HG03196 (cell line): ENCODE results near the gene DGKI.

ENCODE experiments used
- ATAC-seq: cut with Tn5 transposase; IDR thresholded peaks from one replicate; pipeline ENCODE4 v1.9.1; 2021; ENCODE audit not compliant: unreplicated experiment

Gene DGKI

DNA sequence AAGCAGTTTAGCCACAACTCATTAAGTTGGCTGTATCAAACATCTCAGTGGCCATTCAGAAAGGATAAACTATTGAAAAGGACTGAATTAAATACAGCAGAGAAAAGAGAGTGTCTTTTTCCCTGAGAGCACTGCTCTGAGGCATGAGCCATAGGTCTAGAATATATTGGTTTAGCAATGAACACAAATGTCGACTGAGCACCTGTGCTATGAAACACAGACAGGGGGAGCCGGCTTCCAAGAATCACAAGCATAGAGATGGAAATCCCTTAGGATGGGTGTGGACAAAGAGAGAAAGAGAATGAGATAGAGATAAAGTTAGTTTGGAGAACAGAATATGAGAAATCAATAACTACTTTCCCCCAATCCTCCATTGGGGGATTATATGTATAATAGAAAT is 54.8 kb downstream of the DGKI start:
- ATAC-seq: no peak

DNA sequence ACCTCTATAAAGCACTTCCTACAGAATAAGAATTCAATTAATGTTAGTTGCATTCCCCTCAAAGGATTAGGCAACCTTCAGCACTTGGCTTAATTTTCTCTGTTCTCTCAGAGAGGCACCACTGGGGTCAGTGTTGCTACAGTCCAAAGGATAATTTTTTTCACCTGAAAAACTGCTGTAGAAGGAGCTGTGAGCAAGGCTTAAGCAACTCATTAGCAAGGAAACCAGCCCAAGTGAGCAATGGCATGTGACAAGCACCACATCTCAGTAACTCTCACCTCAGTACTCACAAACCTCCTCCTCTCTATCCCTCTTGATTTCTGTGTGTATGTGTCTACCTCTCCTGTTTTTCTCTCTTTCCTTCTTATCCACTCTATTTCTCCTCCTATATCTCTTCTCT is 55.9 kb downstream of the DGKI start:
- no peak for ATAC-seq

DNA sequence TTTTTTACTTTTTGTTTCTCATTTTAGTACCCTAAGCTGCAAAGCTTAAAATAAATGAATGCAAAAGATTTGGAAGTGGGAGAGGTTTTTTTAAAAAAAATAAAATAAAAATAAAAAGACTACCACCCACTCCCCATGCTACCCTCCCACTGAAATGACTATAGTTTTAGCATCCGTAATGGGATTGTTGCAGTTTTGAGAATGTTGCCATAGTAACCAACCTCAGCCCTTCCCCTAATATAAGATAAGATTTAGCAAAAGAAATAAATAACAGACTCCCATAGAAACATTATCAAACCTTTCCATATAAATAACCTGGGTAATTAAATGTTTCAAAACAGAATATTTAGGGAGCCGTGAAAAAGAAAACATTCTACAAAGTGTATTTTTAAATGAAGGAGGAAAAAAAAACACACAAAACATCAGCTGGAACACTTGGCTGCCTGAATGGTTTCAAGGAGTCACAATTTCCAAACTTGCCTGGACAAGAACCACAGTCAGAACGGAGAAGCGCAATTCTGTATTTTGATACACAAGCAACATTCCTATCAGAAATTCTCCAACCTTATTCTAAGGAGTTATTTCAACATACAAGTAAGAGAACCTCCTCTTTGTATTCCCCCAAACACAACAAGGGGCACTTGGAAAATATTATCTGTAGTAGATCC is 57.4 kb downstream of the DGKI start:
- ATAC-seq: no peak

DNA sequence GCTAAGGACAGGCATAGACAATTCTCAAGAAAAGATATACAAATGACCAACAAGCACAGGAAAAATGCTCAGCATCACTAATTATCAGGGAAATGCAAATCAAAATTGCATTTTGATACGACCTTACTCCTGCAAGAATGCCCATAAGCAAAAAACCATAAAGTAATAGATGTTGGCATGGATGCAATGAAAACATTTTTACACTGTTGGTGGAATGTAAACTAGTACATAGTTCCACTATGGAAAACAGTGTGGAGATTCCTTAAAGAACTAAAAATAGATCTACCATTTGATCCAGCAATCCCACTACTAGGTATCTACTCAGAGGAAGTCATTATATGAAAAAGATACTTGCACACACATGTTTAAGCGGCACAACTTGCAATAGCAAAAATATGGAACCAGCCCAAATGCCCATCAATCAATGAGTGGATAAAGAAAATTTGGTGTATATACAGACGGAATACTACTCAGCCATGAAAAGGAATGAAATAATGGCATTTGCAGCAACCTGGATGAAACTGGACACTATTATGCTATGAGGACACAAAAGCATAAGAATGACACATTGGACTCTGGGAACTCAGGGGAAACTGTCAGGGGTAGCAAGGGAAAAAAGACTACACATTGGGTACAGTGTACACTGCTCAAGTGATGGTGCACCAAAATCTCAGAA is 59.3 kb downstream of the DGKI start:
- no peak for ATAC-seq

DNA sequence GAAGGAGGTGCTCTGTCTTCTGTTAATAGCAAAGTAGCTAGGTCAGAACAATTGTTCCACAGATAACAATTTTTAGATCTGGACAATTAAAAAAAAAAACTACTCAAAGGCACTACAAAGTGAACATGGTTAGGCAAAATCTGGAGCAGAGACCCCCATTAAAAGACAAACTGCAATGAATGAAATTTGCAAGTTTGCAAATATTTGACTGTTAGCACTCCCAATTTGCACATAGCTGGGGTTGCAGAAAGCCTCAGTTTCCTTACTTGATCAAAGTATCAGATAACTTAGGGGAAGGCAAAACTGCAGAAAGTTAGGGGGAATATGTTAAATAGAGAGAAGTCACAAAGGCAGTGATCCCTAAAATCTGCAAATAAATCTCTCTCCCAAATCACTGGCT is 68.3 kb downstream of the DGKI start:
- ATAC-seq: no peak

DNA sequence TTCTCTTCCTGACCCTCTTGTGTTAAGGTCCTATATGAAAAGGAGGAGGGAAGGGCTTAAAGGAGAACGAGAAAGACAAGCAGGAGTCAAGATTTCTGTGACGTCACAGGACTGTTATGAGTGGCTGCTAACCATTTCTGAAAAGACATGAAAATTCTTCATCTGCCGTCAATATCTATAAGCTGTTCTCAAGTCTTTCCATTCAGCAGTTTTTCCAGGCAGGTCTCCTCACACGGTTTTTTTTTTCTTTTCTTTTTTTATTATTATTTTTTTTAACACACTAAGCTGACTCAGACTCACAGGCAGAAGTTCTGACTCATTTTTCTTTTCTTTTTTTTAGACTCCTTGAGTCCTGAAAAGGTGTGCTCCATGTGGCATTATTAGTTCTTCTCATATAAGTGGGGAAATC is 72.0 kb downstream of the DGKI start:
- ATAC-seq: no peak

DNA sequence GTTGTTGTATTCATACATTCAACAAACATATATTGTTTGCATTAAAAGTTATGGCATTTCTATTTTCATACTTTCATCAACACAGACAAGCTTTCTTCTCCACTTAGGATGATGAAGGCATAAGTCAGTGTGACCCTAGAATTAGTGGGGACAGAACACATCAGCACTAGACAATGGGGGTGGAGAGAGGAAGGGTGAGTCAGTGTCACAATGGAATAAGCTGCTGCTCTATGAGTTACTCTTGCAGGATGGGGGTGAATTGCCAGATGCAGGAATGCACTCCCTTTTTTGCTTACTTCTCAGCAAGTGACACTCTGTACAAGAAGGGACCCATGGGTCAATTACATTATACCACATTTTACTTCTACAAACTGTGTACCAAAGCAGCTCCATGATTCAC is 74.0 kb downstream of the DGKI start:
- no peak for ATAC-seq

DNA sequence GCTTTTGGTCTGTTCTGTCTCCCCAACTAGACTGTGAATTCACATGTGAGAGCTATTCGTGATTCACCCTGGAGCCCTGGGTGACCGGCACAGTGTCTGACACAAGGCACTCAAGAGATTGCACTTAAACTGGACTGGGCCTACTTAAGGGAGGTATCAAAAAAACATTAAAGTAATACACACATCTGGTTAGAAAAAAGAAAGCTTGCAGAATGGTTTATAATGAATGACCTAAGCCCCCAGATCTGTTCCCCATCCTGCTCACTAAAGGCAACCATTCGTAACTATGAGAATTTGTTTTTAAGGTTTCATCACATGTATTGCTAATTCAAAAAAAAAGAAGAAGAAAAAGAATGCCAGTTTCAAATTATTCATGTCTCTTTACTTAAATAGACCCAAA is 74.5 kb downstream of the DGKI start:
- no peak for ATAC-seq

DNA sequence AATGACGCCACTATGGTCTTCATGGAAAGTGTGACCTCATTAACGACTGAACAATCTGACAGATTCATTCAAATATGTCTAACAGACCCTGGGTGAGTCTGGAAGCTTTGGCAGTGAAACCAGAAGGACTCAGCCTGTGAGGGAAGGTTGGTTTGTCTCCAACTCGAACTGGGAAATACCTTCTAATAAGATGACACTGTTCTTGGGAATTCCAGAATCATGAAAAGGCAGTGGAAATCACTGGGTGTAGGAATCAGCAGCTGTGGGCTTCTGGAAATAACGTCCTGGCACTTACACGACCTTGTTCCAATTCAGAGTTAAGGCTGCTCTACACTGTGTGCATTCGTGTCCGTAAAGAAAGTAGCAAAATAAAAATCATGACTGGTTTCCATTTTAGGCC is 75.1 kb downstream of the DGKI start:
- no peak for ATAC-seq

DNA sequence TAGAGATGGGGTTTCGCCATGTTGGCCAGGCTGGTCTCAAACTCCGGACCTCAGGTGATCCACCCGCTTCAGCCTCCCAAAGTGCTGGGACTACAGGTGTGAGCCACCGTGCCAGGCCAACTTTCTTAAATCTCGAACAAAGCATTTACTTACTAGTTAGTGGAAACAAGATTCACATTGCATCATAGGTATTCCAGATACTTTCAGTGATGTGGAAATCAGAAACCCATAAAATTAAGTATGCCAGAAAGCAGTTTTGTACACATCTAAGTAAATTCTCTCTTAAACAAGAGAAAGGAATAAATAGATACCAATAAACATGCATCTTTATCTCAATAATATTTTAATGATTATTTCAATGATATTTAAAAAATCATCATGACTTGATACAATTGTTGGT is 75.5 kb downstream of the DGKI start:
- no peak for ATAC-seq

DNA sequence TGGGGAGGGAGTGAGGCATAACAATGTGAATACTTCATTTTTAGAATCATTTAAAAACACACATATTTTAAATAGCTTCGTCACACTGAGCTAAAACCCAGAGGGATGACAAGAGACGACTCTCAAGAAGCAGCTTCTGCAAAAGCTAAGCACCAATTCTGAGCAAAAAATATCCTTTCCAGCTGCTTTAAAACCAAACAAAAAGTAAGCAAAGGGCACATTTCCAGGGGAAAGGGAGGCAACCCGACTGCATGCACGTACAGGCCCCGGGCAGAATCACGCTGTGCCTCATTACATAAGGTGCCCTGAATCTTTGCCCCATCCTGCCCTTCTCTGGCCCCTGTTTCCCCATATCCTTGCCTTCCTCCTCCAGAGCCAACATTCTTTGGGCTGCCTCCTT is 78.4 kb downstream of the DGKI start:
- no peak for ATAC-seq

DNA sequence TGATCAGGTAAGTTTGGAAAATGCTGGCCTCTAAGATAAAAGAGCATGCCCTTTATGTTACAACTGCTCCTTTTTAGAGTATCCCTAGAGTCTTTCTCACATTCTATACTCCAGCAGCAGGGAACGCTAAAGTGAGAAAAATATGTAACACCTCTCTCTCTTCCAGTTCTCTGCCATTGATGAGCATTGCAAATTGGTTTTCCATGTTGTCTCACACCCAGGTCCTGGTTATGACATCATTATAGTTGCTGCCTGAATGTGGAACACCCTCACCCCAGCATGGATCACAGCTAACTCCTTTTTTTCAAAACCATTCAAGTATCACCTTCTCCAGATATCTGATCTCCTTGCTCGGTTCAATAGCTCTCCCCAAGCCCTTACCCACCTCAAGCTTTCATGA is 84.4 kb downstream of the DGKI start:
- no peak for ATAC-seq

DNA sequence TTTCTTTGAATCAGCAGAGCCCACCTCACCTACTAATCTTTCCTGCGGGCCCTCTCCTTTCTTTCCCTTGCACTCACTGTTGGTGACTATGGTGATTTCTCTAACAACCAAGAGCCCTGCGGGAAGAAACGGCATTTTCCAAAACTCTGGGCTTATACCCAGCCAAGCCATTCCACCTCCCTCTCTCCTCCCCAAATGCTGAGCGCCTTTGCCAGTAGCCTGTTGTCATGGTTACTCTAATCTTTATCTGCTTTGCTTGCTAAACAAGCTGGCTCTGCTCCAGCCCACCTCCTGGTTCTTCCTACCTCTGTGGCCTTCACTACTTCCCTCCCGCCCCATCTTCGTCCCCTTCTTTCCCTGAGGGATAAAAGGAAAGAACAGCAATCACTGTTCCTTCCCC is 86.7 kb downstream of the DGKI start:
- ATAC-seq: no peak

DNA sequence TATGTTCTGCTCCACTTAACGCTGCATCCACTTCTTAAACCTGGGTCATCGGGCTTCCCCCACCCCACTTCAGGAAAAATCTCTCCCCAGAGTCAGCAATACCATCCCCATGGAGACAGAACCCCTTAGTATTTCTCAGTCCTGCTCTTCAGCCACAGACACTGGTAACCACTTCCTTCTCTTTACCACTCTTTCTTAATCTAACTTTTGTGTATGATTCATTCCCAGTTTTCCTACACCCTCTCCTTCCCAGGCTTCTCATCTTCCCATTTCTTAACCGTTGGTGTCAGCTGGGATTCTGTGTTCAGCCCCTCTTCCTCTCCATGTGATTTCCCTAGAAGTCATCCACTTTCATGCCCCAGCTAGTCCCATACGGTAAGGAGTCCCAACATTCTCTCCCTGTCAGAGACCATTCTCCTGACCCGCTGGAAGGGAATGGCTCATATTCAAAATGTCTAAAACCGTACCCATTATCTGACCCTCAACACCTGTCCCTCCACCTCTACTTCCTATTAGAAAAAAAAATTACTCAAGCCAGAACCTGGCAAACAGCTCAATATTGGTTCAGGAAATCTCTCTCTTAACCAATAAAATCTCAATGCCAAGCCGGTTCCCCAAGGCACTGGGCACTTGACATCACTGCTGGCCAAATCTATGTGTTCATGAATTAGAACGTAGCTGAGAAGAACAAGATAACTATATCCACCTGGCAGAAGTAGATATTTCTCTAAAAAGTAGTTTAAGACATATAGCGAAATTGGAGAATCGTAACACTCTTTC is 89.4 kb downstream of the DGKI start:
- no peak for ATAC-seq

DNA sequence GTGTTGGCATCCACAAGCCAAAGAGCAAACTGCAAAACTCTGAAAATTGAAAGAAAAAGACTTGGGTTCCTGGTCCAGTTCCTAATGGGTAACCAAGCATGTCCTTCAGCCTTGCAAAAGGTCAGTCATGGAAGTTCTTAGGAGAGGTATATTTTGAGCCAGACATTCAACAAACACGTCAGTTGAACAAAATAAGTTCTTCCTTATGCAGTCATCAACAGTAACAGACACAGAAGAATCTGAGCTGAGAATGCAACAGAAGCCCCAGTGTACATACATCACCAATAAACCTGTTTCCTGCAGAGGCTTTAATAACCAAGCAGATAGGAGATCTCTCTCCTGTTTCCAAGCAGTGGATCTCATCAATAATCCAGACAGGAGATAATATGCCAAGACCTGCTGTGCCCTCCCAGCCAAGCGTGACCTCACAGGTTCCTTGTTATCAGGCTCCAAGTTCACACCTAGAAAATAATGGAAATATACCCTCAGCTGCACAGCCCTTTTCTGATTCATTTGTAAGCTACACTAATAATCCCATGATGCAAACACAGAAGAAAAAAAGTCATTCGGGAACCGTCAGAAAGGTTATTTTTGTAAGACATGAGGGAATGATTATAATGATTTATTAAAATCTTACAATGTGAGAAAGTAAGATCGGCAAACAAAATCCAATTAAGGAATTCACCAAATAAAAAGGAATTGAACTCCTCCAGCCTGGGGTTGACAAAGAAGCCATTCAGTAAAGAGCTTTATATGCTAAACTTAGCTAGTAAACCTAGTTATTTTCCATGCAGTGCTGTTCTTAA is 90.7 kb downstream of the DGKI start:
- ATAC-seq: no peak

DNA sequence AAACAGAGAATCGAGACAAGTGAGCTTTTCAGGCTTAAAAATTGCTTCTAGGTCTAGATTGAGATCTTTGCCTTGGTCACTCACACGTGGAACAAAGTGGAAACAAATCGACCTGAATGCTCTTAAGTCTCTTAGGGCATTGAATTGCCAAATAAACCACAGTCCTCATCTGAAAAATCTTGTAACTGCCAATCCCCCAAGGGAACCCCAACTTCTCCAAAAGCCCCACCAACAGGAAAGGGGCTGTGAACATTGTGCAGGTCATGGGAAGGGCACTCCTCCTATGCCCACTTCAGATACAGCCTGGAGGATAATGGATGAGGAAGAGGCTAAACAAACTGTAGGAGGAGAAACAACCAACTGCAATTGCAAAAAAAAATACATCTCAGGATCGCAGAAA is 91.3 kb downstream of the DGKI start:
- ATAC-seq: no peak

DNA sequence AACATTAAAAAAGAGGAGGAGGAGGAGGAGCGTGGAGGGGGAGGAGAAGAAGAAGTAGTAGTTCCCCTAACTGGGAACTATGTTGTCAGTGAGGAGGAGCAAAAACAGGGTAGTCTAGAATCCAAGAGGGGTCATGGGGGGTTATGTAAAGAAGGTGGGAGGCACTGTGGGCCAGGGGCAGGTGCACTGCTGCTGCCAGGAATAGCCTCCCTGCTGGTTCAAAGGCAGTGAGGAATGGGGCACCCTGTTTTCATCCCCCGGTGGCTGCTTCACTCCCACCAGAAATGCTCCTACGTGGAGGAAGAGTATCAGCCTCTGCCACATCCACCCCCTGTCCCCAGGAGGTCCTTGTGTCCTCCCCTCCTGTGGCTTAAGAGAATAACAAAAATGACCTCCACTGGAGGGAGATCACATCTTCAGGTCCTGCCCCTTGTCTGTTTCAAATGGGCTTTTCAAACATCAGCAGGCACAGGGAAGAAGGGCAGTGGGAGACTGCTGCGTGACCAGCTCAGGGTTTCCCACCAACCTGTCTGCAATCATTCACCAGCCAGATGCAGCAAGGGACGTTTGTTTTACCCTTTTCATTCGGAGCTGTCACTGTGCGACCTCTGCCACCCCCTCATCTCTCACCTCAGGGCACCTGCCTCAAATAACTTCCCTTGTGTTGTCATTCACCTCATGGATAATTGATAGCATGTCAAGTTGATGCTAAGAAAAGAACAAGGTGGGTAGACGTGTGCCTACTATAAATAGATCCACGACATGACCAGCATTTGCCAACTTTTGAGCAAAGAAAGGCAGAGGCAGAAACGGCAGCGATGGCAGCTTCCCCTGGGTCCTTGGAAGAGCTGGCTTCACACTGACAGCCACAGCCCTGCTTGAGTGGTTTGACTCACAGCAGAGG is 92.6 kb downstream of the DGKI start:
- ATAC-seq: no peak

DNA sequence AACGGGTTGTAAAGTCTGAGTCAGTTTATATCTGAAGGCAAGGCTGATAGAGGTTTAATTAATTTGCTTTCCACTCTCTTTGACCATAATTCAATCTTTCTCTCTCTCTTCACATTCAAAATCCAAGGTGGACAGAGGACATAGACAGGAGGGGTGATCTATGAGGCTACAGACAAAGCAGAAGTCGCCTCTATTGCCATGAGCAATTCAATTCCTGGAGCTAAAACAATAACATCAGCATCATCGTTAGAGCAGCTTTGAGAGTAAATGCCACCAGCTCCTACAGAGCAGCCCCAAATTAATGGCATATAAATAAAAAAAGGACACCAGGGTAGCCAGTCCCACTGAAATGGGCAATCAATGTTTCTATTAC is 93.2 kb downstream of the DGKI start:
- ATAC-seq: no peak

DNA sequence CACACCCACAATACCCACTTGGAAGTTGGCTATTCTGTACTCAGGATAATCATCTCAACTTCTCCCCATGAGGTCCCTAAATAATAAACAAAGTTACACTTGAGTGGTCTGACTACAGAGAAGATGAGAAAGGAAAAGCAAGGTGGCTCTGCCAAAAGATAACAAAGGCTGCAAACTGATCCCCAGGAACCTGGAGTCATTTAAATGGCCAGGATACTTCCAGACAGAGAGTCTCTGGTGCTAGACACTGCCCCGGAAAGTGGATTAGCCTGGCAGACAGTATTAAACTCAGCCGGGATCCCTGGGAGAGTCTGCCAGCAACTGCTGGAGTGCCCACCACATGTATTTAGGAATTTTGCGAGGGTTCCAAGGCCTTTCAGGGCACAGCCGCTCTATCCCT is 93.7 kb downstream of the DGKI start:
- no peak for ATAC-seq

DNA sequence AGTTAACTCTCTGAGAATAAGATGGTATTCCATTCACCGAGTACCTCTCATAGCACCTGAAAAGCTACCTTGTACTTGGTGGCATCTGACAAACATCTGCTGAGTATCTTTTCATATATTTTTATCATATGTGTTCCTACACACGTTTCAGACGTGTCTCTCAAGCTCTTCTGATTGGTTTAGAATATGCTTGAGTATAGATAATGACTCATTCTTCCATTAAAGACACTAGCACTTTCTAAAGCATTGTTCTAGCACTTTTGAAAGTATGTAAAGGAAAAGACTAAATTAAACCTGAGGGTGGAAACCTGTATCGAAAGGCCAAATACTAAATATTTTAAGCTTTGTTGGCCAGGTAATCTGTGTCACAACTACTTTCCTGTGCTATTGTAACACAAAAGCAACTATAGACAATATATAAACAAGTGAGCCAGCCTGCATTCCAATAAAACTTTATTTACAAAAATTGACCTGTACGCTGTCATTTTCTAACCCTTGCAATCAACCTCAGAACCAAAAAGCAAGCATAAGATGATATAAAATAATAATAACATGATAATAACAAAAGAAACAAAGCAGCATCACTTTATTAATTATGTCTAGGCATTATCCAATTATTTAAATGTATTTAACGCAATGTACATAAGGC is 95.3 kb downstream of the DGKI start:
- ATAC-seq: no peak
